ENCODE data around the gene LTB4R.

LTB4R gene, protein sequence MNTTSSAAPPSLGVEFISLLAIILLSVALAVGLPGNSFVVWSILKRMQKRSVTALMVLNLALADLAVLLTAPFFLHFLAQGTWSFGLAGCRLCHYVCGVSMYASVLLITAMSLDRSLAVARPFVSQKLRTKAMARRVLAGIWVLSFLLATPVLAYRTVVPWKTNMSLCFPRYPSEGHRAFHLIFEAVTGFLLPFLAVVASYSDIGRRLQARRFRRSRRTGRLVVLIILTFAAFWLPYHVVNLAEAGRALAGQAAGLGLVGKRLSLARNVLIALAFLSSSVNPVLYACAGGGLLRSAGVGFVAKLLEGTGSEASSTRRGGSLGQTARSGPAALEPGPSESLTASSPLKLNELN

DNA sequence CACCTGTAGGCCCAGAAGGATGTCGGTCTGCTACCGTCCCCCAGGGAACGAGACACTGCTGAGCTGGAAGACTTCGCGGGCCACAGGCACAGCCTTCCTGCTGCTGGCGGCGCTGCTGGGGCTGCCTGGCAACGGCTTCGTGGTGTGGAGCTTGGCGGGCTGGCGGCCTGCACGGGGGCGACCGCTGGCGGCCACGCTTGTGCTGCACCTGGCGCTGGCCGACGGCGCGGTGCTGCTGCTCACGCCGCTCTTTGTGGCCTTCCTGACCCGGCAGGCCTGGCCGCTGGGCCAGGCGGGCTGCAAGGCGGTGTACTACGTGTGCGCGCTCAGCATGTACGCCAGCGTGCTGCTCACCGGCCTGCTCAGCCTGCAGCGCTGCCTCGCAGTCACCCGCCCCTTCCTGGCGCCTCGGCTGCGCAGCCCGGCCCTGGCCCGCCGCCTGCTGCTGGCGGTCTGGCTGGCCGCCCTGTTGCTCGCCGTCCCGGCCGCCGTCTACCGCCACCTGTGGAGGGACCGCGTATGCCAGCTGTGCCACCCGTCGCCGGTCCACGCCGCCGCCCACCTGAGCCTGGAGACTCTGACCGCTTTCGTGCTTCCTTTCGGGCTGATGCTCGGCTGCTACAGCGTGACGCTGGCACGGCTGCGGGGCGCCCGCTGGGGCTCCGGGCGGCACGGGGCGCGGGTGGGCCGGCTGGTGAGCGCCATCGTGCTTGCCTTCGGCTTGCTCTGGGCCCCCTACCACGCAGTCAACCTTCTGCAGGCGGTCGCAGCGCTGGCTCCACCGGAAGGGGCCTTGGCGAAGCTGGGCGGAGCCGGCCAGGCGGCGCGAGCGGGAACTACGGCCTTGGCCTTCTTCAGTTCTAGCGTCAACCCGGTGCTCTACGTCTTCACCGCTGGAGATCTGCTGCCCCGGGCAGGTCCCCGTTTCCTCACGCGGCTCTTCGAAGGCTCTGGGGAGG is at the start of gene LTB4R:
Gene LTB4R (plus strand): TSS at position 857 of the 959 bp plus-strand sequence. CDS start 4,150 bp downstream, outside the sequence.
- DNase-seq, result peak; percentile 15

DNA sequence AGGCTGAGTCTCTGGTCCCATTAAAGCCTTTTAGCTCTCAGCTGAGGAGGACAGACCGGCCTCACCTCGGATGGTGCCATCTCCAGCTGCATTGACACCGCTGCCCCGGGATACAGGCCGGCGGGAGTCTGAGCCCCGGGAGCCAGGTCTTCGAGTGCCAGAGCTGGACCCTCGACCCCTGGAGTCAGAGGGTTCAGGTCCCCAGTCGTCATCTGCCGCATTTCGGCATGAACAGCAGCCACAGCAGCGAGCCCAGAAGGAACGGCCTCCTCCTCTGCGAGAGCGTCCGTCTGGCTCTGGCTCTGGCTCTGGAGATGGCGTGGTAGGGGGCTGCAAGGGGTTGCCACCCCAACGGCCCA is 49.4 kb upstream of the LTB4R start:
- DNase-seq, result no peak

DNA sequence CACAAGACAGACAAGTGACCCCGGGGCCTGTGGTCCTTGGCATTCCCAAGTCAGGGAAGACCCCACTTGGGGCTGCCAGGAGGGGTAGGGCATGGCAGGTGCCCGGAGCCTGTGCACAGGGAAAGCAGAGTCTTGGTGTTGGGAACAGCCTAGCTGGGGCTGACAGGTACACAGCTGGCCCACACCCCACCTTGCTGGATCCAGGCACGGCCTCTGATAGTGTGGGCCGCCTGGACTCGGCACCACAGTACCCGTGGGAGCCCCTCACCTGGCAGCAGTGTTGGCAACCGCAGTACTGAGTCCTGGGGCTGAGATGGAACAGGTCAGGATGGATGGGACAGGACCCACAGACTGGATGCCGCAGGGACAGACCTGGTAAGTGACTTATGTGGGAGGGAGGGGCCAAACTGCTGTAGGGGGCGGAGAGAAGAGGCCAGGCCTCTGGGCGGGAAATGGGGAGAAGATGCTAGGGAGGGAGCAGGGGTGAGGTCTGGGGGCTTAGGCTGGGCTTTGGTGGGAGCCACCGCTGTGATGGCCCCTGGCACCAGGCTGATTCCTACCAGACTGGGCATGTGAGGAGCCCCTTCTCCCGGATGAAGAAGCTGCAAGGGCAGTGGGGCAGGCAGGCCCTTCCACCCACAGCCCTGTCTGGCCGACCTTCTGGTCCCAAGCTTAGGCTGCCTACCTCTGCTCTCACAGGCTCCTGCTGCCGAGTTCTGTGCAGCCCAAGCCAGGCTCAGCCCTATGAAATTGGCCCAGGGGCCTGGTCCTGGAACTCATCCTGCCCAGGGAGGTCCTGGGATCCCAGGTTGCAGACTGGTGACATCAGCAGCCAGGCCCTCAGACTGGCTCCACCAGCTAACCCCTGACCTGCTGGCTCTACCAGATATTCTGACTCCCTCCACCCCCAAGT is 48.2 kb upstream of the LTB4R start, which contains the start of gene TGM1:
Gene TGM1 (minus strand): TSS at position 357 of the 913 bp plus-strand sequence. CDS start 825 bp downstream, outside the sequence.
- DNase-seq, result no peak

DNA sequence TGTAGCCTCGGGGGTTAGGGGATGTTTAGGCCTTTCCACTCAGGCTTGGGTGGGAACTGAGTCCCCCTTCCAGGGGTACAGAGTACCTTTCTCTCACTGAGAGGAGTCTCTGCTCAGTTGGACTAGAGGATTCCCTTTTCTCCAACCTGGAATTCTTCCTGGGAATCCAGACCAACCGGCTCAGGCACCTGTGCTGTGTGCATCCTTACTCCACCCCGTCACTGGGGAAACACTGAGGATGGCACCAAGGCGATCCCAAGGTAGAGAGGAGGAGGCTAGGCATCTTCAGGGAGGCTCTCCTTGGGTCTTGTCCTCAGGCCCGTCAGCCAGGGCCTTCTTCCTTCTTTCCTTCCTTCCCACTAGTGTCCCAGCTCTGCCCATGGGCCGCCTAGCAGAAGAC is 47.5 kb upstream of the LTB4R start:
- DNase-seq, result no peak

DNA sequence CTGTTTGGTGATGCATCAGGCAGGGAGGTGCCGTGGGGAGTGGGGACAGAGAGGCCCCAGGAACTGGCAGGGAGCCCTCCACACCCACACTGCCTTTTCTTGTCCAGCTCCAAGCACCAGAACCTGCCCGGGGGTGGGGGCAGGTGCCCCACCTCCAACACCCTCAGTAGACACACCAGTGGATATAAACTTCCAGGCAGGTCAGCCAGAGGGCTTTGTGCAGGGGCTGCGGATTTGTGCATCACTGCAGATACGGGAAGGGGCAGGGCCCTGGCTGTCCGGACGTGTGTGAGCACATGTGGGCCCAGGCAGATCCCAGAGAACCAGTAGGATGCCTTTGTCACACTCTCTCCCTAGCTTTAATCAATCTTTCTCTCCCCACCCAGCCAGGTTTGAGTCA is 47.0 kb upstream of the LTB4R start:
- no peak for DNase-seq

DNA sequence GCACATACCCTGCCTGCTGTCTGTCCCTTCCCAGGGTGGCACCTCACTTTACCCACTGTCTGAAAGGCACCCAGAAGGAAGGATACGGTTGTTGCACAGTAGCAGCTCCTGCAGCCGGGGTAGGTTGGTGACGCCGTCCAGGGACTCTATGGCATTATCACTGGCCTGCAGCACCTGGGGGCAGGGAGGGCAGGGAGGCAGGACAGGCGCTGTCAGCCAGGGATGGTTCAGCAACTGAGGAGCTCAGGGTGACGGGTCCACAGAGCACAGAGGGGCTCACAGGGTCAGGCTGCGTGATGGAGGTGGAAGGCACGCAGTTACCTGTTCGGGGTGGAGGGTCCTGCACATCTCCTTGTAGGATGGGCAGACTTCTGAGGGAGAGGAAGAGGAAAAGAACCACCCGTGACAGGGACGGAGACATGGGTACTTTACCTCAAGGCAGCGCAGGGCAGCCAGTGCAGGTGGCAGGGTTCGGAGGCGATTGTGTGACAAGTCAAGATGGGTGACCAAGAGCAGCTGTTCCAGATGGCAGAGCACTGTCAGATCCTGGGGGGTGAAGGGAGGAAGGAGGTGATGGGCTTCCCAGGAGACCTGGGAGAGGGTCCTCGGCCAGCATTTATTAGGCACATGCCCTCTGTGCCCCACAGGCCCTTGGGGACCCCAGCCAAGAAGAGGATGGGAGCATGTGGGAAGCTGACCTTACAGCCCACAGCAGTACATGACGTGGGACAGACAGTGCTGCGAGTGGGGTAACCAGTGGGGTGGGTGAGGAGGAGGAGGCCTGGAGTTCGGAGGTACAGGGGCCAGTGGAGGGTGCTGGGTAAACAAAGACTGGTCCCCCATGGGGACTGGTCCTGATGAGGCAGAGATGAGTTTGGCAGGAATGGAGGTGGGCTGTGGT is 44.7 kb upstream of the LTB4R start:
- DNase-seq, result no peak

DNA sequence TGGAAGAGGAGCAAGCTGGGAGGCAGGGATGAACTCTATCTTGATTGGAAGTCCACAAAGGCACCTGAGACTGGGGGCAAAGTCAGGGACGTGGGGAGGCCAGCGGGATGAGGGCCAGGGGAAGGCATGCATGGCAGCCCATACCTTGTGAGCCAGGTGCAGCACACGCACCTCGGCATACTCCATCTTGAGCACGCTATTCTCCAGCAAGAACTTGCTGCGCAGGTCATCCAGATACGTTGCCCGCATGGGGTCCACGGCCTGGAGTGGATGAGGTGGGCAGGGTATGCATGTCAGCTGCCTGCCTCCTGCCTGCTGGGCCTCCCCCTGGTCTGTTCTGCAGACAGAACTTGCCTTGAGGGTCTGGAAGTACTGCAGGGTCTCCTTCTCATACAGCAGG is 43.8 kb upstream of the LTB4R start:
- DNase-seq, result no peak

DNA sequence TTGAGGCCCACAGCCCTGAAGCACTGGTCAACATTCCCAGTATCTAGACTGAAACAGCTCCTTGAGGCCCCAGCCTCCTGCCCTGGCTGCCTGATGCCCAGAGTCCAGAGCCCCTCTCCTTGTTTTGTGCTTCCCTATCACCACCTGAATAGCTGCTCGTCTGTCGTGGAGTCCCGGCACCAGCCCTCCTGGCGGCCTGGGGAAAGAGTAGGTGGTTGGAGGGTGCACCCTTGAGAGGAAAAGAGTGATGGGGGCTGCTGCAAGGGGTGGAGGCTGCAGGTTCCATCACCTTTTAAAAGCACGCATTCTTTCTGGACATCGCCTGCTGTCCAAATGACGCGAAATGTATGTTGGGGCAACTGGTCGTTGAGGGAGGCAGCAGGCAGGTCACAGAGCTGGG is 43.1 kb upstream of the LTB4R start:
- DNase-seq, result no peak

DNA sequence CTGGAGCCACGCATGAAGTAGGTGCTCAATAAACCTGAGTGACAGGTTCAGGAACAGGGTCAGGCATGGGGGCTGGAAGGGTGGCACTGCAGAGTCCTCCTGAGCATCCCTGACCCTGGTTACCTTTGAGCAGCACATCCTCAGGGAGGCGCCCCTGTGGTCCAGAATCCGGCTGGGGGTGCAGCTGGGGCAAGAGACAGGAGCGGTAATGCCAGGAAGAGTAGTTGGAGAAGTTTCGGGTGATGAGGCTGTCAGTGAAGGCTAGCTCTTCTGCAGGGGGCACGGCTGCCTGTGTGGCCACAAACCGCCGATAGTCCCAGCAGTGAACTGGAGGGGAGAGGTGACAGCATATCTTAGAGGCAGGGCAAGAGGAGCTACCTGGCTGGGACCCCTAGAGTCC is 41.9 kb upstream of the LTB4R start:
- no peak for DNase-seq

DNA sequence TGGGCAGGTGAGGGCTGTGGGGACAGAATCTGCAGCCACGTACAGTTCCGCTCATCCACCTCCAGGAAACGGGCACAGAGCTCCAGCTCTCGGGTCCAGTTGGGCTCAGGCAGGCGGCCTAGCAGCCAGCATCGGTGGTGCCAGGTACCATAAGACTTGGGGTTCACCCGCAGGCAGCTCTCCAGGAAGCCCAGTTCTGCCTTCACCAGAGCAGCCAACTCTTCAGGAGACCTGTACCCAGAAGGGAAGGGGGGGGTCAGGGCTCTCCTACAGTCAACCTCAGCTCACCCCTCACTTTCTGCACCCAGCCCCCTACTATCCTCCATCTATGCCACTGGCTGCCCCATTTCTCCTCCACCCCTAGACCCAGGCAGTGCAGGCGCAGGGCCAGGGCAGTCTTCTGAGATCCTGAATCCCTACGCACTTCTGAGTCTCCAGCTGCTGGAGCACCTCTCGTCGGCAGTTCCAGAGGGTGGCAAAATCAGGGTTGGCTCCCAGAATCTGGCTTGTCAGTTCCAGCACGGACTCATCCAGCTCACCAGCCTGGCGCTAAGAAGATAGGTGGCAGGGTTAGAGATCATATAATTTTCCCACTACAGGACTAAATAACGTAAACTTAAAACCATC is 41.3 kb upstream of the LTB4R start:
- DNase-seq, result no peak

DNA sequence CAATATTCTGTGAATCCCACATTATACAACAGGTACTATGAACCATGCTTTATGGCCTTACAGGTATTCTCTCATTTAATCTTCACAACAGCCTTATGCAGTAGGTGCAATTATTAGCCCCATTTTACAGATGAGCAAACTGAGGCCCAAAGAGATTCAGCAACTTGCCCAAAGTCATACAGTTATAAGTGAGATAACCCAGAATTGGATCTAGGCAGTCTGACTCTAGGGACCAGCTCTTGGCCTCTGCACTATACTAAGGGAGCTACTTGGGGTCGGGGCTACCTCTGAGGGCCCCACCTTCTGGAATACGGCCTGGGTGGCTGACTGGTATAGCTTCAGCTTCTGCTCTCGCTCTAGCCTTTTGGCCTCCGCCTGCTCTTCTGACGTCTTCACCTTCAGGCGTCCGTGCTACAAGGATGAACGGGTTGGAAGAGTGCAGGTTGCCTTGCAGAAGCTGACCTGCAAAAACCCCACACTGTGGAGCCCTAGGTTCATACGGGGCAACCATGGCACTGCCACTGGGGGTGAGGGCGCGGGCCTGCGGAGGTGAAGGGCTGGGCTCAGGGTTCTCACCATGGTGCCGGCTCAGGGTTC is 40.7 kb upstream of the LTB4R start:
- no peak for DNase-seq

DNA sequence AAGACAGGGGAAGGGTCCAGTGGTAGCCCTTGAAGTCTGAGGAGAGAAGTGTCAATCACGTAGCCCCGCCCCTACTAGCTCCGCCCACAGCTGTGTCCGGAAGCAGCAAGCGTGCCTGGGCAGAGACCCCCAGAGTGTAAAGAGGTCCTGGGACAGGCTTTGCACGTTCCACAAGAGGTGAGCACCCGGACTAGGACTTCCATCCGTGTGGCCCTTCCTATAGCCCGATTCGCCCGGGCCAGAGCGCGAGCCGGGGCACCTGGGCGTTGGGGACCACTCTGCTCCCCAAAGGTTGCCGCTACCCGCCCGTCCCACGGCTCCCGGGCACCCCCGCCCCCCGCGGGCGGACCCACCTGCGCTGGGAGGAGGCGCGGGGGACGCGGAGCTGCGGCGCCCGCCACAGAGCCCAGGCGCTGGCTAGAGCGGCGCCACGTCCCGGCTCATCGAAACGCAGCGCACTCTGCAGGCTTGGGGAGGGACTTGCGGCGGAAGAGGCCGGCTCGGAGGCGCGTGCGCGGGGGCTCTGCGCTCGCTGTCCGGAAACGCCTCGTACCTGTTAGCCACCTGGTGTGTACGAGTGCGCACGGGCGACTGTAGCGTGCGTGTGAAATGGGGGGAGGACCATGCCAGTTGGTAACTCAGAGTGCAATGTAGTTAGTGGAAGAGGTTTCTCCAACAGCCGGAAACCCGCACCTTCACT is 40.0 kb upstream of the LTB4R start, which contains the start of gene RABGGTA:
Gene RABGGTA (minus strand): TSS at position 464 of the 700 bp plus-strand sequence. CDS start 482 bp downstream, outside the sequence.
- DNase-seq, result peak; percentile 63

DNA sequence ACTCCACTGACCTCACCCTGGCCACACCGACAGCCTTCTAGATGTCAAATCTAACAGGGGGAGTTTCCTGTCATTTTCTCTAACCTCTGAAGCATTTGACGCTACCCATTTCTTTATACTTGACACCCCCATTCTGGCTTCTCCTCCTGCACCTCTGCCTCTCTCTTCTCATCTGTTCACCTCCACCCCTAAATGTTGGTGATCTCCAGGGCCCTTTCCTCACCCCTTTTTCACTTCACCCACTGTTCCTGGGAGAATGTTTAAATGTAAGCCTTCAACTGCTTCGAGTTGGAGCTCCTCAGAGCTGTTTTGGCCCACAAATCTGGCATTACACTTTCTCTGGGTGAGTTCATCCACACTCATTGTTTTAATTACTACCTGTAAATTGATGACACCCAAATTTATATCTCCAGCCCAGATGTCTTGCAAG is 39.5 kb upstream of the LTB4R start:
- no peak for DNase-seq

DNA sequence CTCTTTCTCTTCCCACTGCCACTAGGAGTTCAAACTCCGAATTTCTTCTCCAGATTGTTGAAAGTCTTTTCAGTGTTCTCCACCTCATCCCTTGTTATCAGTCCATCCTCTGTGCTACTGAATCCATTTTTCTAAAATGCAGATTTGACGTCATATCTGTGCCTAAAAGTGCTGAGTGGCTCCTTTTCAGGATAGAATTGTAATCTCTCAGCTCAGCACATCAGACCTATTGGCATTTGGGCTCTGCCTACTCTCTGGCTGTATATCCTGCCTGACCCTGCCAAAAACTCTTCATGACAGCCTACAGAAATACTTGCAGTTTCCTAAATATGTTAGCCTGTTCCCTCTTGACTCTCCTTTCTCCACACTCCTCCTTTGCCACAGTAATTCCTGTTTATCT is 38.8 kb upstream of the LTB4R start:
- no peak for DNase-seq

DNA sequence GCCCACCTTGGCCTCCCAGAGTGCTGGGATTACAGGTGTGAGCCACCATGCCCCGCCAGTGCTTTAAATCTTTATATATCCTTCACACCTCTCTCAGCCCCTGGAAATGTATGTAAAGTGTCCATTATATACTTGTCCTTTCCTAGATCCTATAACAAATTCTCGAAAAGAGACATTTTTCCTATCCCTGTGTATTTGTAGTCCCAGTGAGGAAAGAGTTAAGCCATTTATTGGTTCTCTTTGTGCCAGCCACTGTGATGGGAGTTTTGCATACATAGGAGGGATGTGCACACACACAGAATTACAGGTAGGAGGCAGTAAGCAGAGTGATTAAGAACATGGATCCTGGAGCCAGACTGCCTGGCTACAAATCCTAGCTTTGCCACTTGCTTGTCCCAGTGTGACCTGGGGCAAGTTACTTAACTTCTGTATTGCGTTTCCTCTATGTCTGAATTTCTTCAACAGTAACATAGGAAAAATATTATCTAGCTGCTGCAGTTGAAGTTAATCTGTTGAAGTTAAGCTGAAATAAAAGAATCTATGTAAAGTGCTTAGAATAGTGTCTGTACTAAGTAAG is 37.8 kb upstream of the LTB4R start:
- no peak for DNase-seq

DNA sequence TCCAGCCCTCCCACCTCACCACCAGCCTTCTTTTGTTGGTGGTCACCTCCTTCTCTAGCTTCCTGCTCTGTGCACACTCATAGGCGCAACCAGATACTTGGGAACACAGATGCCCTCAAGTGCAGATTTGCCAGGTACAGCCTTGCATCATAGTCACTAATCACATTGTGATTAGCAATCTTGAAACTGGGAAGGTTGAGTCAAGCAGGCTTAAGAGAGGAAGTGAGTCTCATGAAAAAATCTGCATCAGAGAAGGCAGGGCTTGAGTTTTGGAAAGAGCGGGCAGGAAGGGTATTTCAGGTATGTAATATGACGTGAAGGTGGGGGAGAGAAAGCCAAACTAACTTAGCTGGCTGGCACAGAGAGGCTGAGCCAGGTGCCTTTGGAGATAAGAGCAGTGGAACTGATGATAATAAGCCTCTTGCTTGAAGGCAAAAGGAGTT is 37.2 kb upstream of the LTB4R start:
- no peak for DNase-seq

DNA sequence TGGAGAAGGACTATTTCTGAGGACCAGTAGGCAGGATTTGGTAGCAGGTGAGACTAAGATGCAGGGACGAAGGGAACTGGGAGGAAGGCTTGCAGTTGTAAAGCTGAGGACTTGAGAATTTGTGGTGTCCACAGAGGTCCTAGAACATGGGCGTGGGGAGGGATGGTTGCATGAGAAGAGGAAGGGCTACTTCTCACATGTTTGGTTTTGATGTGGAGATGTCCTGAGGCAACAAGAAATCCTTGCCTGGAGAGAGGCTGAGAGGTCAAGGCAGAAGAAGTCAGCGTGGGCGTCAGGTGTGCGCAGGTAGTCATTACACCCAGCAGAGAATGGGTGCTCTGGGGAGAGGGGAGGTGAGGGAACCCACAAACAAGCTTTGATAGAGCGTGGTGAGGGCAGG is 34.2 kb upstream of the LTB4R start:
- no peak for DNase-seq

DNA sequence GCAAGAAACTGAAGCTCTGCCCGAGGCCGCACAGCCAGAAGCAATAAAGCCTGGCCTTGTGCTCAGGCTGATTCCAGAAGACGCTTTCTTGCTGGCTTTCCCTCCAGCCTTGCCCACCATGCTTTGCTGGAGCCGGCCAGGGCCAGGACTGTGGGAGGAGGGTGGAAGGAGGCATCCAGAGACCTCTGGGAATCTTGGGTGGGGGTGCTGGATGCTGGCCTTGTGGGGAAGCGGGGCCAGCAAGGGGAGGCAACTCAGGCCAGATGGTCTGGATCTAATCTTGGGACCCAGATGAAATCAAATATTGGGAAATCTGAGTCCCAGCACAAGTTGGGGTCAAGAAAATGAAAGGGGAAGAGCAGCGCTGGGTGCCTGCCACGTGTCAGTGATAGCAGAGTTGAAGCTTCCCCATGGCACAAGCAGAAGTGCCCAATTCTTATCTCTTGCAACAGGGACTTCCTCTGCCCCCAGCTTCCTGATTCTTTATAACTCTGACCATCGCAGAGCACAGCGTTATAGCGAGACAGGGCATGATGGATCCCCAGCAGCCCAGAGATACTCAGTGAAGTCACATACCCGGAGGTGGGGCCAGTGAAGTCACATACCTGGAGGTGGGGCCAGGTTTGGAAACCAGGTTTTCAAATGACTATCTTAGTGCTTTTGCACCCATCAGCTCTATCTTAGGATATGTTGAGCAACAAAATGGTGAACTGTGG is 33.5 kb upstream of the LTB4R start:
- DNase-seq, result peak; percentile 29

DNA sequence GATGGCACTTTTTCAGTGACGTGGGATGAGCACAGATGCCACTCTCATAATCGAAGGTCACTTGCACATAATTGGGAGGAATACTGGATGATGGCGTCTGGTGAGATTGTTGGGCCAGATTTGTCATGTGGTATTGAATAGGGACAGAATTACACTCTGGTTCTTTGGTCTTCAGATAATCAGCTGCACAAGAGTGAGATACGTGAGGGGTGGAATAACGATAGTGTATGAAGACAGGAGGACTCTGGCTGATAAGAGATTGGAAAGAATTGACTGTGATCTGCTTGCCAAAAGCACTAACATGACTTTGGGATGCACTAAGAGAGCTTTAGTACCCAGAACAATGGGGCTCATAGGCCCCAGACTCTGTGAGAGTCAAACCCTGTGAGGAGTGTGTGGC is 32.9 kb upstream of the LTB4R start:
- no peak for DNase-seq

Data from KG1 (cell line).